Measurements from ENCODE around the gene PRRT4.

PRRT4 gene

GRCh38 chr7:128344431-128344774 lies 17.1 kb downstream of the PRRT4 start:
- no peak for DNase-seq (ENCODE audit: low read depth)

DNA sequence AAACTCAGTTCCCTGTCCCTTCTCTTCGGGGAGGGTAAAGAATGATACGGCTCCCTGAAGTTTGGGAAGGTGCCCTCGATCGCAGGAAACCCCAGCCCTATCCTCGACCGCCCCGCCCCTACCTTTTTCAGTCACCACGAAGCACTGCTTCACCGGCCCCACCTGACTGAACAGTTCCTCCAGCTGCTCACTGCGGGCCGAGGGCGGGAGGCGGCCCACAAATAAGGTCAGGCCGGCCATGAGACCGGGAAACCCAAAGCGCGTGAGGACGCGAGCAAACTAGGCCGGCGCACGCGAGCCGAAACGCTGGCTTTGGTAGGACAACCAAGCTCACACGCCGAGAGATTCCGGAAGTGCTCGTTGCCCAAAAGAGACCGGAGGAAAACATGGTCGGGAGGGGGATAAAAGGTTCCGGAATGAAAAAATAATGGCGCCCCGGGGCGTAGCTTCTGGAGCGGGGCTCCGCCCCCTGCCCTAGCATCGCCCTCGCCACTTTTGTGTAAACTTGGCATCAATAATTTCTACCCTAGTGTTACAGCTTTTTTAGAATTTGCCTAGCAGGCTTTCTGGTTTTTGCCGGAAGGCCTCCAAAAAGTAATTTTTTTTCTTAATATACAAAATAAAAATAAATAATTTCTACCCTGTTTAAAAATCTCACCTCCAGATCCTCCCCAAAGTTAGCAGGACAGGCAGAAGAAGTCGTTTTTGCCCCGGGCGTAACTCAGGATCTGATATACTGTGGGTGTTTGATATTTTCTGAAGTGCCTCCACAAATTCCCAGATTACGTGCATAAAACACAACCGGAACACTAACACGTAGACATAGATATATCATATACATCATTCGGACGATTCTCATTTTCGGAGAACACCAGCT lies 17.7 kb downstream of the PRRT4 start, which contains the start of gene RBM28:
Gene RBM28, minus strand, starts transcription at position 355 of the 877 bp plus-strand sequence. Its CDS starts 115 bp downstream, at position 240.
- DNase-seq (ENCODE audit: low read depth), result peak; percentile 74

DNA sequence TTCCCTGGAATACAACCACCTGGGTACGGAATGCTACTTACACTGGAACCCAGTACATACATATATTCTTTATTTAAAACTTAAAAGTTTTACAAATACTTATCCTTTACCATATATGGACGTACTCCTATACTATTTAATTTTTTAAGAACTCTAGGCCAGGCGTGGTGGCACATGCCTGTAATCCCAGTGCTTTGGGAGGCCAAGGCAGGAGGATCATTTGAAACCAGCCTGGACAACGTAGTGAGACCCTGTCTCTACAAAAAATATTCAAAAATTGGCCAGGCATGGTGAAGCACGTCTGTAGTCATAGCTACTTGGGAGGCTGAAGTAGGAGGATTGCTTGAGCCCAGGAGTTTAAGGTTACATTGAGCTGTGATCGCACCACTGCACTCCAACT lies 19.8 kb downstream of the PRRT4 start:
- DNase-seq (ENCODE audit: low read depth), result no peak

DNA sequence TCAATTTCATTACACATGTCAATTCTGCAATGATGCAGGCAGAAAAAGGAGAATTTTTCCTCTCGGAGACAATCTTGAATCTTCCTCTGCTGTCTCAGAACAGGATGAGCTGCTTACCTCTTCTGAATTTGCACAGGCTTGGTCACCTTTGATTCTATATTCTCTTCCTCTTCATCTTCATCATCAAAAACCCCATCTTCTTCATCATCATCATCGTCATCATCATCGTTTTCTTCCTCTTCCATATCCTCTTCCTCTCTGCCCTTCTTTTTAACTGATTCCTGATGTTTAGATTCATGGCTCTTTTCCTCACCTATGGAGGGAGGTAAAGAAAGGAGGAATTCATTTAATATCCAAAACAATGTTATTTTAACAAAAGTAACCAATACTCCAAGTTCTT lies 25.8 kb downstream of the PRRT4 start:
- no peak for DNase-seq (ENCODE audit: low read depth)

- no peak for DNase-seq (ENCODE audit: low read depth)
These were observed 37.2 kb downstream of the PRRT4 start for GRCh38 chr7:128324368-128324680.

GRCh38 chr7:128323459-128324367 lies 37.8 kb downstream of the PRRT4 start:
- DNase-seq (ENCODE audit: low read depth), result no peak

GRCh38 chr7:128323040-128323439 lies 38.5 kb downstream of the PRRT4 start:
- DNase-seq (ENCODE audit: low read depth), result no peak

DNA sequence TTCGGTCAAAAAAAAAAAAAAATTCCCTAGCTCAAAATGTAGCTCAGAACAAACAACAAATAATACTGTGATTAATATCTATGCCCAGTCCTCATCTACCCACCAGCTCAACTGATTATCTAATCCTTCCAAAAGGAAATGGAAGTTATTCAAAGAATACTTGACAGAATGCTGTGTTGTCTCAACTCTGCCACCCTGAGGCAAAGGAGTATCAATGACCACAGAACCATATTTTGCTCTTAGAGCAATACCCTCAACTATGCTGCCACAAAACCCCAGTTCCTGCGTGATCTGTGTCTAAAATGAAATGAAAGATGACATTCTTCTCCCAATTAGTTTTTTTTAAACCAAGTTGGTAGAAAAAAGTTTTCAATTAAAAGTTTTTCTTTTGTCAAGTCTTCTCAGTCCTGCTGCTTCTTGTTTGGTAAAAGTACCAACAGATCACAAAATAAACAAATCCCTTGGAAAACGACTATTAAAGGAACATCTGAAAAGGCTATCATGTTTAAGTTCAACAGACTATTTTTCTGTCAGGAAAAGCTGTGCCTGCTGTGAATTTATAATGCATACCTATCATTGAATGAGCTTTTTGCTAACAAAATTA lies 39.3 kb downstream of the PRRT4 start:
- DNase-seq (ENCODE audit: low read depth), result no peak

GRCh38 chr7:128321044-128321422 lies 40.5 kb downstream of the PRRT4 start:
- DNase-seq (ENCODE audit: low read depth), result no peak

DNA sequence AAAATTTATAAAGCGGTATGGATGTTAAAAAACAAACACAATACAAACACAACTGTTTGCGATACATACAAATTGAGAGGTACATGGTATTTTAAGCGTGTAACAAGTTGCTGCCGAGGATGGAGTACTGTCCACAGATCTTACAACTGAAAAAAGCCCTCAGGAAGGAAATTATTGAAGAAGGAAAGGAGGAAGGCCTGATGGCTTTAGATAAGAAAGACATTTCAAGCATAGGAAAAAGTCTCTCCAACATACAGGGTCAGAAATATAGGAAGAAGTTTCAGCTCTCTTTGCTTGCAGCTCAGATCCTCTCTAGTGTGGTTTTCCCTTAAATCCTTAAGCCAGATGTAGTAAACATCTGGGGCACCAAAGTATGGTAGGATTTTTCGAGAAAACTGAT lies 42.8 kb downstream of the PRRT4 start:
- no peak for DNase-seq (ENCODE audit: low read depth)

DNA sequence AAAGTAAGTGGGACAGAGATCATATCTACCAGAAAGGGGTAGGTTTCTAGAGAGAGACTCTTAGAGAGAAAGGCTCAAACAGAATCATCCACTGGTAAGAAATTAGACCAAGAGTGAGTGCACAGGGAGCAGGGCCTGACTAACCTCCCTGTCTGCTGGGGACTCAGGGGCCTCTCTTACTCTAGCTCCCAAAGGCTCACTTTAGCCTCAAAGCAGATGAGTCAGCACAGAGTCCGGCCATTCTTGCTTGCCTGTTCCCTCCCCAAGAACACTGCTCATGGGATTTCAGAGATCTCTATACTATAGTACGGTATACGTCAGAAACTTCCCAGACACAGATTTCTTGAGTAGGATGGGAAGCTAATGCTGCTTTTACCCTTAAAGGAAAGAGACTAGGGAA lies 50.5 kb downstream of the PRRT4 start:
- DNase-seq (ENCODE audit: low read depth), result no peak

GRCh38 chr7:128310499-128310898 lies 51.0 kb downstream of the PRRT4 start:
- DNase-seq (ENCODE audit: low read depth), result no peak

DNA sequence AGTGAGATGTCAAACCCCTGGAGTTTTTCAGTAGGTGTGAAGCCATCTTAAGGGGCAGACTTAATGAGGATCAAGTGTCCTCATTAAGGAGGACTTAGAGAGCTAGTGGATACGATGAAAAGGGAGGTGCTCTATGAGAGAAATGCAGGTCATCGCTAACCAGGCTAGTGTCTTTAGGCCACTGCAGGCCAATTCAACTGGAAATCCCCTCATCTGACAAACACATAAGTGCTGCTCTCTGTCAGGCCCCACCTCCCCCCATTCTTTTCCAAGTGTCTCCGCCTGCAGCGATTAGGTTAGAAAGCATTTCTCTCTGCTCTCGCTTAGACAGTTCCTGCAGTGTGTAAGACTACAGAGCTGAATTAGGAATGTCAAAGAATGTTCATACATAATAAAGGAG lies 51.5 kb downstream of the PRRT4 start:
- DNase-seq (ENCODE audit: low read depth), result no peak

GRCh38 chr7:128309124-128309523 lies 52.4 kb downstream of the PRRT4 start:
- no peak for DNase-seq (ENCODE audit: low read depth)

GRCh38 chr7:128307061-128307460 lies 54.4 kb downstream of the PRRT4 start:
- no peak for DNase-seq (ENCODE audit: low read depth)

GRCh38 chr7:128304212-128304611 lies 57.3 kb downstream of the PRRT4 start:
- DNase-seq (ENCODE audit: low read depth), result no peak

DNA sequence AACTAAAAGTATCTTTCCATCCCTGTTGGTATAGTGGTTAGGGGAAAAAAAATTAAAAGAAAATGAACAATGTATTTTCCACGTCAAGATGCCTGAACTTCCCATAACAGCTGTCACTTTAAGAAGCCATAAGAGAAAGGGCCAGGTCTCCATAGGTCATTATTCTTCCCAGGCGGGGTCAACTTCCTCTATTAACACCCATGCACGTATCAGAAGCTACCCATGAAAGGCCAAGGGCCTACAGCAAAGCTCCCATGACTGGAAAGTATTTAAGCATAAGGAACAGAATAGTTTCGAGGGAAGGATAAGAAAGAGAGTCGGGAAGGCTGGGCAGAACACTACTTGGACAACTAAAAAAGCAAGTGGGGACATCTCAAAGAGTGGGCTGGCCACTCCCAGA lies 57.8 kb downstream of the PRRT4 start:
- no peak for DNase-seq (ENCODE audit: low read depth)

- DNase-seq (ENCODE audit: low read depth), result no peak
These were observed 58.4 kb downstream of the PRRT4 start for GRCh38 chr7:128303133-128303532.

DNA sequence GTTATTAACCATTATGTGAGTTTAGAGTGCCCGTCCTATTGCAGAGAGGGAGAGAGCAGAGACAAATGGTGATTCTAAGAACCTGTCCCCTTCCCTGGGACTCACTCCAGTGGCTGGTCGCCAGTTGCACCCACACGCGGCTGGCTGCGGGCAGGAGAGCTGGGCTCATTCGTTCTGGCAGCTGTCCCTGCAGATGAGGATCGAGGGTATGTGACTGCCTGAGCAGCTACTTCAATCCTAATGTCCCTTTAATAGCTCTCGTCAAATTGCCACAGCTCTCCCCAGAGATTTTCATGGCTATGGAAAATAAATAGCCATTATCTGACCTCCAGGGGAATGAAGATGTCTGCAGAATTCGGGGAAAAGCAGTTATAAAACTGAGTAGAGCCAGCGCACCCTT lies 59.4 kb downstream of the PRRT4 start:
- DNase-seq (ENCODE audit: low read depth), result no peak
